Muscle of leg (tissue), 11 donors: ENCODE data around the gene KLHL1. TPM values are rescaled to one million over a fixed set of nuclear protein-coding genes. Genes with fewer than 3 reads are reported as not detected.

Experiments
- DNase-seq: peaks from one replicate; pipeline ENCODE4 v3.0.0; 2013
- H3K27ac ChIP-seq: one replicate; pipeline ENCODE4 v1.5.1; 2013; ENCODE audit warnings: mild to moderate bottlenecking, low read length, control low read depth
- H3K27me3 ChIP-seq: one replicate; pipeline ENCODE4 v1.6.1; 2013; ENCODE audit warnings: low read length; ENCODE audit not compliant: control insufficient read depth, insufficient read depth
- H3K36me3 ChIP-seq: one replicate; pipeline ENCODE4 v1.6.1; 2013; ENCODE audit warnings: low read length; ENCODE audit not compliant: control insufficient read depth, insufficient read depth
- H3K4me1 ChIP-seq: one replicate; pipeline ENCODE4 v1.6.1; 2013; ENCODE audit warnings: low read length; ENCODE audit not compliant: control insufficient read depth, insufficient read depth
- H3K4me3 ChIP-seq: one replicate; pipeline ENCODE4 v1.5.1; 2013; ENCODE audit warnings: low read length, control low read depth
- H3K9me3 ChIP-seq: replicated peaks from 2 replicates; pipeline ENCODE4 v1.6.1; 2013; ENCODE audit warnings: low read depth, low read length; ENCODE audit not compliant: control insufficient read depth
- WGBS: methylation state at CpG from one replicate; pipeline ENCODE4 v1.1.5; 2013; ENCODE audit warnings: missing lambda C conversion rate; ENCODE audit not compliant: insufficient coverage; 5-methylcytosine and 5-hydroxymethylcytosine counted together
- polyA plus RNA-seq, 8 donors: library from polyadenylated mRNA; unstranded; fragments of 120-200 nt; gene quantifications; one replicate each; pipeline versions ENCODE4 v1.2.1 to v1.2.3, GENCODE V29; 2013; ENCODE audit warnings: inconsistent platforms in 1 of 8, low replicate concordance in 1 of 8; ENCODE audit not compliant: insufficient read length in 8 of 8, insufficient read depth in 1 of 8
- total RNA-seq: library from RNA; stranded (reverse); fragments of 120-200 nt; gene quantifications from one replicate; pipeline ENCODE4 v1.2.4, GENCODE V29; 2013

Gene KLHL1
- total and polyA plus RNA-seq, 9 donors = 0.02 to 0.09 (median 0.04) TPM; not detected in 6

- Histone ChIP-seq H3K4me3 (no peak overlapping the region), H3K9me3 (no peaks in the 10 kb centered on the region), H3K4me1 (no peaks in the 10 kb centered on the region), H3K36me3 (no peaks in the 10 kb centered on the region), H3K27me3 (no peaks in the 10 kb centered on the region), H3K27ac (no peak overlapping the region)
- DNase-seq = no peak
- no CpG with 5 or more reads among the region's 2 CpGs for WGBS
Measured at GRCh38 chr13:70090036-70090723, 18.1 kb downstream of the KLHL1 start.

DNA sequence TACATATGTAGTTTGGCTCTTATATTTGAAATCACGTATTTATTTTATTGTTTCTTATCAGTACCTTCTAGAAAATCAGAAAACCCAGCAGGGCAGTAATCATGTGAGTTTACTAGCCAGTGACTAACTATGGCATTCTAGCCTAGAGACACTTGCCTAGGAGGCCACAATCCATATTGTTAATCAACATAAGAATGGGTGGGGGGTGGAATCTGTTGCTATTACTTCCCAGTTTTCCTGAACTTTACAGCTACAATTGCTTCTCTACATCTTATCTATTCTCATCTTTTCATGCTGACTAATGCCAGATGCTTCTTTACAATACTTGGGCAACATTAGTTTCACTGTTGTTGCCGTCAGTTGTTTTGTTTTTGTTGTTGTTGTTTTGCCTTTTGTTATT lies 19.3 kb downstream of the KLHL1 start:
- Histone ChIP-seq H3K27me3 (no peaks in the 10 kb centered on the region), H3K4me3 (no peak overlapping the region), H3K27ac (no peak overlapping the region), H3K9me3 (no peaks in the 10 kb centered on the region), H3K36me3 (no peaks in the 10 kb centered on the region), H3K4me1 (no peaks in the 10 kb centered on the region)
- DNase-seq = no peak
- no CpG with 5 or more reads among the region's 2 CpGs for WGBS

DNA sequence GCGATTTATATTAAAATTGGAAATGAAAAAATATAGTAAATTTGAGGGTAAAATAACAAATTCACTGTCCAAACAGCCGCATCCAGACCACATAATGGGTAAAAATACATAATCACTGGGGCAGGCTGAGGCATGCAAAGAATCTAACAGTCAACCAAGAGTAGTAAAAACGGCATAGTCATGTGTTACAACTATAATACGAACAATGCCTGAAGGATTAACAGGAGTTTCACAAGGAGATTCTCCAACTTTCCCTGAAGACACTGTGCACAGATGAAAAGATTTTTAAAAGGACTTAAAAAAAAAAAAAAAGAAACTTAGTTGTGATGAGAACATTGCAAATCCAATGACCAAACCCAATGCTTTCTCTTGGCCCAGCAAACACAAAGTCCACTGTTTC lies 21.0 kb downstream of the KLHL1 start:
- no peaks in the 10 kb centered on the region for H3K27me3 ChIP-seq
- H3K27ac ChIP-seq = no peak overlapping the region
- no peaks in the 10 kb centered on the region for H3K4me1 ChIP-seq
- DNase-seq = no peak
- WGBS = no CpG with 5 or more reads among the region's 4 CpGs
- no peaks in the 10 kb centered on the region for H3K36me3 ChIP-seq
- H3K9me3 ChIP-seq = no peaks in the 10 kb centered on the region
- no peak overlapping the region for H3K4me3 ChIP-seq

- DNase-seq = peak; percentile 53
- no peaks in the 10 kb centered on the region for H3K9me3 ChIP-seq
- H3K27ac ChIP-seq = no peak overlapping the region
- no peaks in the 10 kb centered on the region for H3K36me3 ChIP-seq
- no peaks in the 10 kb centered on the region for H3K27me3 ChIP-seq
- no peak overlapping the region for H3K4me3 ChIP-seq
- H3K4me1 ChIP-seq = no peaks in the 10 kb centered on the region
- no CpG with 5 or more reads among the region's 4 CpGs for WGBS
Measured at GRCh38 chr13:70080012-70080411, 28.2 kb downstream of the KLHL1 start.

DNA sequence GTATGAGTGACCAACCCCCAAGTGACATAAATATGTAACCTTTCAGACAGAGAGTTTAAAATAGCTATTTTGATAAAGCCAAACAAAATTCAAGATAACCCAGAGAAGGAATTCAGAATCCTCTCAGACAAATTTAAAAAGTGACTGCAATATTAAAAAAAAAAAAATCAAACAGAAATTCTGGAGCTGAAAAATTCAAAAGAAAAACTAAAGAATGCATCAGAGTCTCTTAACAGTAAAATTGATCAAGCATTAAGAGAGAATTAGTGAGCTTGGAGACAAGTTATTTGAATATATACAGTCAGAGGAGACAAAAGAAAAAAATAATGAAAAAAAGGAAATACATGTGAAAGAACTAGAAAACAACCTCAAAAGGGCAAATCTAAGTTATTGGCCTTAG lies 53.7 kb downstream of the KLHL1 start:
- H3K4me3 ChIP-seq = no peak overlapping the region
- no peaks in the 10 kb centered on the region for H3K36me3 ChIP-seq
- no peaks in the 10 kb centered on the region for H3K4me1 ChIP-seq
- no peaks in the 10 kb centered on the region for H3K27me3 ChIP-seq
- H3K27ac ChIP-seq = no peak overlapping the region
- no peaks in the 10 kb centered on the region for H3K9me3 ChIP-seq
- no peak for DNase-seq

GRCh38 chr13:70051531-70051930 lies 56.7 kb downstream of the KLHL1 start:
- no CpG with 5 or more reads among the region's 1 CpG for WGBS
- Histone ChIP-seq H3K9me3 (no peaks in the 10 kb centered on the region), H3K4me1 (no peaks in the 10 kb centered on the region), H3K27me3 (no peaks in the 10 kb centered on the region), H3K27ac (no peak overlapping the region), H3K36me3 (no peaks in the 10 kb centered on the region), H3K4me3 (no peak overlapping the region)
- DNase-seq = no peak

- H3K36me3 ChIP-seq = no peaks in the 10 kb centered on the region
- no peak for DNase-seq
- no peak overlapping the region for H3K27ac ChIP-seq
- H3K27me3 ChIP-seq = no peaks in the 10 kb centered on the region
- H3K4me1 ChIP-seq = no peaks in the 10 kb centered on the region
- WGBS = no CpG with 5 or more reads among the region's 1 CpG
- no peak overlapping the region for H3K4me3 ChIP-seq
- H3K9me3 ChIP-seq = no peaks in the 10 kb centered on the region
Measured at GRCh38 chr13:70043685-70044084, 64.6 kb downstream of the KLHL1 start.

GRCh38 chr13:70042193-70042592 lies 66.1 kb downstream of the KLHL1 start:
- Histone ChIP-seq H3K4me3 (no peak overlapping the region), H3K9me3 (no peaks in the 10 kb centered on the region), H3K36me3 (no peaks in the 10 kb centered on the region), H3K27me3 (no peaks in the 10 kb centered on the region), H3K4me1 (no peaks in the 10 kb centered on the region), H3K27ac (no peak overlapping the region)
- WGBS = no CpG with 5 or more reads among the region's 4 CpGs
- no peak for DNase-seq

- Histone ChIP-seq H3K4me1 (no peaks in the 10 kb centered on the region), H3K27ac (no peak overlapping the region), H3K36me3 (no peaks in the 10 kb centered on the region), H3K27me3 (no peaks in the 10 kb centered on the region), H3K4me3 (no peak overlapping the region), H3K9me3 (no peaks in the 10 kb centered on the region)
- peak; percentile 2 for DNase-seq
Measured at GRCh38 chr13:70034286-70034685, 74.0 kb downstream of the KLHL1 start.

GRCh38 chr13:70027551-70027950 lies 80.7 kb downstream of the KLHL1 start:
- Histone ChIP-seq H3K9me3 (no peaks in the 10 kb centered on the region), H3K27me3 (no peaks in the 10 kb centered on the region), H3K27ac (no peak overlapping the region), H3K4me3 (no peak overlapping the region), H3K4me1 (no peaks in the 10 kb centered on the region), H3K36me3 (no peaks in the 10 kb centered on the region)
- no CpG with 5 or more reads among the region's 4 CpGs for WGBS
- no peak for DNase-seq

DNA sequence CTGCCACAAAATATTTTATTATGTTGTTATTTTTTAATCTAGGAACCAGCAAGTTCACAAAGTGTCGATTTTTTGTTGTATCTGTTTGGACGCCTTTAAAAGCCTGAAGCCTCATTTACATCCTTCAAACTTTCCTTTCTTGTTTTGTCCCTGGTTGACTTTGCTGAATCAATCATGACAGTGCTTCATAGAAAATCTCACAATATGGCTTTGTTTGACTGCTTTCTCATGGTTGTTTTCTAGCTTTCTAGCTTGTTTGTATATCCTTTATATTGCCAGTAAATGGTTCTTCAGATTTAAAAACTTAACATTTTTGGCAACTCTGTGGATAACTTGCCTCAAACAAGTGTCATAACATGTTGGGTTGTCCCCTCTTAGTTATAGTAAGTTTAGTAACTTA lies 84.7 kb downstream of the KLHL1 start:
- Histone ChIP-seq H3K36me3 (no peaks in the 10 kb centered on the region), H3K9me3 (no peaks in the 10 kb centered on the region)
- WGBS = no CpG with 5 or more reads among the region's 2 CpGs

More for the DNA sequence above, 84.7 kb downstream of the KLHL1 start:
- Histone ChIP-seq H3K4me3 (no peak overlapping the region), H3K27me3 (no peaks in the 10 kb centered on the region), H3K27ac (no peak overlapping the region), H3K4me1 (no peaks in the 10 kb centered on the region)
- DNase-seq = no peak
